ENCODE results near the gene COL4A6. TPM values are rescaled to one million over a fixed set of nuclear protein-coding genes. Genes with fewer than 3 reads are reported as not detected.

Gene COL4A6
- polyA plus RNA-seq, 2 donors: 5.0 to 5.9 TPM

DNA sequence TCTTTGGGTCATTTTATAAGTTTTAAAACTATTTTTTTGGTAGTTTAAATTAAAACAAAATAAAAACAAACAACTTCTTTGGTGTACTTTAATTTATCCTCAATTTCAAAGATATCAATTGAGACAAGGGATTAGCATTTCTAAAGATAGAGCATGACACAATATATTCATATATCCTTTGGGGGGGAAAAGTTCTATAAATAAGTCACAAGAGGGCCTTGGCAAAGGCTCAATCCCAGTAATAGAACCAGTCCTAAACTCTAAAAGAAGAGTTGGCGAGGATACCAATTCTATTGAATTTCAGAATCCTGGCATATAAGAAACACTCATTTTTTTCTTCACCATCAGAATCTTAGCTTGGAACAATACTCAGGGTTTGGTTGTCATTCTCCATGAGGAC is 89.7 kb downstream of the COL4A6 start:
- Histone ChIP-seq H3K9me3 (ENCODE audit: control insufficient read depth in 2 of 2, insufficient read depth in 1 of 2, low read depth in 1 of 2, low read length in 1 of 2) (no peaks in the 10 kb centered on the region), H3K27me3 (ENCODE audit: control insufficient read depth in 1 of 2, insufficient read depth in 2 of 2, low read length in 2 of 2) (peaks cover 0 to 8% of the 10 kb centered on the region in 2 donors), H3K4me1 (ENCODE audit: control insufficient read depth in 2 of 2, insufficient read depth in 2 of 2, low read length in 1 of 2) (no peaks in the 10 kb centered on the region), H3K4me3 (ENCODE audit: low read depth in 1 of 2, low read length in 2 of 2) (no peak overlapping the region), H3K36me3 (ENCODE audit: control insufficient read depth in 2 of 2, insufficient read depth in 2 of 2, low read length in 1 of 2) (no peaks in the 10 kb centered on the region), H3K27ac (ENCODE audit: low read depth in 2 of 2, low read length in 1 of 2) (no peak overlapping the region)
- 69 to 83% methylated on average over 1 of the region's 1 CpG for WGBS, 2 donors

DNA sequence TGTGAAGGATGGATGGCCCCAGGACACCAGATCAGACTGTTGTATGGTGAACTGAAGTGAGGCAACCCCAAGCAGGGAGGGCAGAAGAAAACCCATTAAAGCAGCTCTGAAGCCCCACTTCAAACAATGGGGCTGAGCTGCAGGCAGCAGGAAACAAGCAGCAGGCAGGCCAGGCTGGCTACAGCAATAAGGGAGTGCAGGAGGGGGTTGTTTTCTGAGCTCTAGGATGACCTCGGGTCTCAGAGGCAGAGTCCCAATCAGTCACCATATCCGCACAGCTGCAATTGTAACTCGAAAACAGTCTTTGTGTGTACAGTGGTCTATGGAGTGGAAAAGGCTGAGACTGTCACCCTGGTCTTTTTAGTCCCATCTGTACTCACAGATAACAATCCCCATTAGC is 90.4 kb downstream of the COL4A6 start:
- Histone ChIP-seq H3K27ac (ENCODE audit: low read depth in 2 of 2, low read length in 1 of 2) (no peak overlapping the region), H3K36me3 (ENCODE audit: control insufficient read depth in 2 of 2, insufficient read depth in 2 of 2, low read length in 1 of 2) (no peaks in the 10 kb centered on the region), H3K4me1 (ENCODE audit: control insufficient read depth in 2 of 2, insufficient read depth in 2 of 2, low read length in 1 of 2) (no peaks in the 10 kb centered on the region), H3K4me3 (ENCODE audit: low read depth in 1 of 2, low read length in 2 of 2) (no peak overlapping the region), H3K27me3 (ENCODE audit: control insufficient read depth in 1 of 2, insufficient read depth in 2 of 2, low read length in 2 of 2) (peaks cover 0 to 8% of the 10 kb centered on the region in 2 donors), H3K9me3 (ENCODE audit: control insufficient read depth in 2 of 2, insufficient read depth in 1 of 2, low read depth in 1 of 2, low read length in 1 of 2) (no peaks in the 10 kb centered on the region)
- WGBS, 2 donors: 53 to 56% methylated on average over 3 of the region's 3 CpGs

DNA sequence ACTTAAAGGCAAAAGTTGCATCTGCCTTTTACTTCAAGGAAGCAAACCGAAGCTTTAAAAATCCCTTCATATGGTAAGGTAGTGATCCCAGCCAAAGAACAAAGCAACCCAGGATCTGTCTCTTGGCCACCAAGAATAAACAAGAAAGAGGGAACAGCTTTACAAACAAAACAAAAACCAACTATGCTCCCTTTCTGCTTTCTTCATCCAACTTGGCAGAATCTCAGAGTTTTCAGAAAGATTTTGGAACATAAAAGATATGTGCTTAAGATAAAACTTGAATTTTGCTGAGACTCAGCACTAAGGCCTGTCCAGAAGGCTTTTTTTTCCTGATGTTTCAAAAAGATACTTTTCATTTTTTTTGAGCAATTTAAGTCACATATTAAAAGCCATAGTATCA is 94.0 kb downstream of the COL4A6 start:
- WGBS, 2 donors: 31 to 62% methylated on average over 1 of the region's 1 CpG
- Histone ChIP-seq H3K36me3 (ENCODE audit: control insufficient read depth in 2 of 2, insufficient read depth in 2 of 2, low read length in 1 of 2) (no peaks in the 10 kb centered on the region), H3K27ac (ENCODE audit: low read depth in 2 of 2, low read length in 1 of 2) (no peak overlapping the region), H3K4me3 (ENCODE audit: low read depth in 1 of 2, low read length in 2 of 2) (no peak overlapping the region), H3K9me3 (ENCODE audit: control insufficient read depth in 2 of 2, insufficient read depth in 1 of 2, low read depth in 1 of 2, low read length in 1 of 2) (no peaks in the 10 kb centered on the region), H3K4me1 (ENCODE audit: control insufficient read depth in 2 of 2, insufficient read depth in 2 of 2, low read length in 1 of 2) (no peaks in the 10 kb centered on the region), H3K27me3 (ENCODE audit: control insufficient read depth in 1 of 2, insufficient read depth in 2 of 2, low read length in 2 of 2) (peaks cover 0 to 5% of the 10 kb centered on the region in 2 donors)

DNA sequence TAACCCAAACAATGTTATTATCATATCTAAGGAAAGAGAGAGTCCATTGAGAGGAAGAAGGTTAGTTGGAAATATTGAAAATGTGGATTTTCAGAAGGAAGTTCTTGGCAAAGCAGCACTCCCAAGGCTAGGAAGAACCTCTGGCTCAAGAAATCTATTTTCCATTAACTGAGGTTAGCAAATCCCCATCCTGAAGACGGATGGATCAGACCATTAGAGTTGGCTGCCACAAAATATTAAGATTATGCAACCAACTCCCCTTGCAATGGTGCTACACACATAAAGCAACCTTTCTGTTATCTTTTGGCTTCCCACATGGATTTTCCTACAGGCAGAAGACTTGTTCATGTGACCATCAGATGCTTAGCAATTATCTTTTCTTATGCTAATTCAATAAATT is 96.3 kb downstream of the COL4A6 start:
- H3K27ac ChIP-seq (ENCODE audit: low read depth in 2 of 2, low read length in 1 of 2): no peak overlapping the region
- WGBS, 2 donors: 22 to 41% methylated on average over 1 of the region's 1 CpG
- H3K4me3 ChIP-seq (ENCODE audit: low read depth in 1 of 2, low read length in 2 of 2): no peak overlapping the region
- H3K4me1 ChIP-seq (ENCODE audit: control insufficient read depth in 2 of 2, insufficient read depth in 2 of 2, low read length in 1 of 2): no peaks in the 10 kb centered on the region
- no peaks in the 10 kb centered on the region for H3K9me3 ChIP-seq (ENCODE audit: control insufficient read depth in 2 of 2, insufficient read depth in 1 of 2, low read depth in 1 of 2, low read length in 1 of 2)
- no peaks in the 10 kb centered on the region for H3K36me3 ChIP-seq (ENCODE audit: control insufficient read depth in 2 of 2, insufficient read depth in 2 of 2, low read length in 1 of 2)
- H3K27me3 ChIP-seq (ENCODE audit: control insufficient read depth in 1 of 2, insufficient read depth in 2 of 2, low read length in 2 of 2): peaks cover 0 to 3% of the 10 kb centered on the region in 2 donors

DNA sequence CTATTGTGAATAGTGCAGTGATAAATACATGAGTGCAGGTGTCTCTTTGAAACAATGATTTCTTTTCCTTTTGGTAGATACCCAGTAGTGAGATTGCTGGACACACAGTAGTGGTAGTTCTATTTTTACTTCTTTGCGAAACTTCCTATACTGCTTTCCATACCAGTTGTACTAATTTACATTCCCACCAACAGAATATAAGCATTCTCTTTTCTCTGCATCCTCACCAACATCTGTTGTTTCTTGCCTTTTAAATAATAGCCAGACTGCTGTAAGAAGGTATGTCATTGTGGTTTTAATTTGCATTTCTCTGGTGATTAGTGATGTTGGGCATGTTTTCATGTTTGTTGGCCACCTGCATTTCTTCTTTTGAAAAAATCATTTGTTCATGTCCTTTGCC is 105.9 kb downstream of the COL4A6 start:
- 88 to 93% methylated on average over 1 of the region's 1 CpG for WGBS, 2 donors
- Histone ChIP-seq H3K9me3 (ENCODE audit: control insufficient read depth in 2 of 2, insufficient read depth in 1 of 2, low read depth in 1 of 2, low read length in 1 of 2) (no peaks in the 10 kb centered on the region), H3K27me3 (ENCODE audit: control insufficient read depth in 1 of 2, insufficient read depth in 2 of 2, low read length in 2 of 2) (peaks cover 0 to 3% of the 10 kb centered on the region in 2 donors), H3K4me3 (ENCODE audit: low read depth in 1 of 2, low read length in 2 of 2) (no peak overlapping the region), H3K4me1 (ENCODE audit: control insufficient read depth in 2 of 2, insufficient read depth in 2 of 2, low read length in 1 of 2) (no peaks in the 10 kb centered on the region), H3K36me3 (ENCODE audit: control insufficient read depth in 2 of 2, insufficient read depth in 2 of 2, low read length in 1 of 2) (no peaks in the 10 kb centered on the region), H3K27ac (ENCODE audit: low read depth in 2 of 2, low read length in 1 of 2) (no peak overlapping the region)

DNA sequence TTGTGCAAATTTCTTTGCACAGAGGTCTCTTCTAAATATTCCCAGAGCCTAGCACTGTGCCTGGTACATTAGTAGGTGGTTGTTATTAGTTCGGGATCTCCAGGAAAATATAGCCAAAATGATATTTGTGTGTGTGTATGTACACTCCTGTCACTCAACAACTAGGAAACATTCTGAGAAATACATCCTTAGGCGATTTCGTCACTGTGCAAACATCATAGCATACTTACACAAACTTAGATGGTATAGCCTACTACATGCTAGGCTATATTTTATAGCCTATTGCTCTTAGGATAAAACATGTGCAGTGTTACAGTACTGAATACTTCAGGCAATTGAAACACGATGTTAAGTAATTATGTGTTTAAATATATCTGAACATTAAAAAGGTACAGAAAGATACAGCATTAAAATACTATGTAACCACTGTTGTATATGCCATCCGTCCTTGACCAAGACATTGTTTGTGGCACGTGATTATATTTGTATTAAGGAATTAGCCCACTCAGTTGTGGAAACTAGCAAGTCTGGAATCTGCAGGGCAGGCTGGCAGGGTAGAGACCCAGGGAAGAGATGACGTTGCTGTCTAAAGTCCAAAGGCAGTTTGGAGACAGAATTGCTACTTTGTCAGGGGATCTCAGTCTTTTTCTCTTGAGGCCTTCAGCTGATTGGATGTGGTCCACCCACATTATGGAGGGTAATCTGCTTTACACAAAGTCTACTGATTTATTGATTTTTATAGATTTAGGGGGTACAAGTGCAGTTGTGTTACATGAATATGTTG is 106.9 kb downstream of the COL4A6 start:
- H3K36me3 ChIP-seq (ENCODE audit: control insufficient read depth in 2 of 2, insufficient read depth in 2 of 2, low read length in 1 of 2): no peaks in the 10 kb centered on the region
- WGBS, 2 donors: 66 to 90% methylated on average over 7 of the region's 7 CpGs
- H3K4me3 ChIP-seq (ENCODE audit: low read depth in 1 of 2, low read length in 2 of 2): no peak overlapping the region

DNA sequence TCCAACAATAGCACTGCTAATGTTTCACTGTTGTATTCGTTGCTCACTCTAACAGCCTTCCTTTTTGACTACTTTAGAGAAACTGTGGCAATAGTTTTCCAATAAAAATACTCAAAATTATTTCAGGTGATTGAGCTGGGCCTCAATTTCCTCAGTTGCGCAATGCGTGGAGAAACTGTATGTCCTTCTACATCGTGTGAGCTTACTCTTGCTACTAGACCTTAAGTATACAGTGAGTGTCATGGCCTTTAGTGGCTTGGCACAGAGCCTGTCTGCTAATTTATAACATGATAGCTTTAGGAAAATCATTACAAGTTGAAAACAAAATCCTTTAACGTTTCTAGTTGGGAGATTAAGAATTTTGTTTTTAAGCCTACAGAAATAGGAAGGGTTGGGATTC is 114.5 kb downstream of the COL4A6 start:
- no peaks in the 10 kb centered on the region for H3K36me3 ChIP-seq (ENCODE audit: control insufficient read depth in 2 of 2, insufficient read depth in 2 of 2, low read length in 1 of 2)
- no peak overlapping the region for H3K4me3 ChIP-seq (ENCODE audit: low read depth in 1 of 2, low read length in 2 of 2)
- no peaks in the 10 kb centered on the region for H3K4me1 ChIP-seq (ENCODE audit: control insufficient read depth in 2 of 2, insufficient read depth in 2 of 2, low read length in 1 of 2)
- peaks cover 0 to 5% of the 10 kb centered on the region in 2 donors for H3K27me3 ChIP-seq (ENCODE audit: control insufficient read depth in 1 of 2, insufficient read depth in 2 of 2, low read length in 2 of 2)
- no peaks in the 10 kb centered on the region for H3K9me3 ChIP-seq (ENCODE audit: control insufficient read depth in 2 of 2, insufficient read depth in 1 of 2, low read depth in 1 of 2, low read length in 1 of 2)
- H3K27ac ChIP-seq (ENCODE audit: low read depth in 2 of 2, low read length in 1 of 2): no peak overlapping the region
- 57 to 65% methylated on average over 5 of the region's 5 CpGs for WGBS, 2 donors

More for the DNA sequence above, 106.9 kb downstream of the COL4A6 start:
- H3K9me3 ChIP-seq (ENCODE audit: control insufficient read depth in 2 of 2, insufficient read depth in 1 of 2, low read depth in 1 of 2, low read length in 1 of 2): no peaks in the 10 kb centered on the region
- H3K4me1 ChIP-seq (ENCODE audit: control insufficient read depth in 2 of 2, insufficient read depth in 2 of 2, low read length in 1 of 2): no peaks in the 10 kb centered on the region
- H3K27me3 ChIP-seq (ENCODE audit: control insufficient read depth in 1 of 2, insufficient read depth in 2 of 2, low read length in 2 of 2): peaks cover 0 to 3% of the 10 kb centered on the region in 2 donors
- no peak overlapping the region for H3K27ac ChIP-seq (ENCODE audit: low read depth in 2 of 2, low read length in 1 of 2)

DNA sequence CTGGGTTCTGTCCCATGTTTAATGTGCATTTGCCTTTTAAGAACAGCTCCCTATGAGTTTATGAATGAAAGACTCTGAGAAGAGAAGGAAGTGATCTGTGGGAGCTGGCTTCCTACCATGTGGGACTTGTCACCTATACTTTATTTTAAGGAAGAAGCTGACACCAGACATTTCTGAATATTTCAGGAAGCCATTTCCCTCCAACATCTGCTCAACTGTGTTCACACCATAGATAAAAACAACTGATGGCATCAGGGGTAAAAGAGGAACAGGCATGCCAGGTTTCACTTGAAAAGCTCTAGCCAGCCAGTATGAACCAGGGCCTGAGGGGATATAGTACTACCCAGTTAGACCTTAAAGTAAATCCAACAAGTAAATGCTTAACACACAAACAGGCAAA is 116.0 kb downstream of the COL4A6 start:
- no peaks in the 10 kb centered on the region for H3K36me3 ChIP-seq (ENCODE audit: control insufficient read depth in 2 of 2, insufficient read depth in 2 of 2, low read length in 1 of 2)
- no peaks in the 10 kb centered on the region for H3K4me1 ChIP-seq (ENCODE audit: control insufficient read depth in 2 of 2, insufficient read depth in 2 of 2, low read length in 1 of 2)
- H3K27ac ChIP-seq (ENCODE audit: low read depth in 2 of 2, low read length in 1 of 2): no peak overlapping the region
- H3K27me3 ChIP-seq (ENCODE audit: control insufficient read depth in 1 of 2, insufficient read depth in 2 of 2, low read length in 2 of 2): peaks cover 0 to 5% of the 10 kb centered on the region in 2 donors
- H3K4me3 ChIP-seq (ENCODE audit: low read depth in 1 of 2, low read length in 2 of 2): no peak overlapping the region
- H3K9me3 ChIP-seq (ENCODE audit: control insufficient read depth in 2 of 2, insufficient read depth in 1 of 2, low read depth in 1 of 2, low read length in 1 of 2): no peaks in the 10 kb centered on the region

DNA sequence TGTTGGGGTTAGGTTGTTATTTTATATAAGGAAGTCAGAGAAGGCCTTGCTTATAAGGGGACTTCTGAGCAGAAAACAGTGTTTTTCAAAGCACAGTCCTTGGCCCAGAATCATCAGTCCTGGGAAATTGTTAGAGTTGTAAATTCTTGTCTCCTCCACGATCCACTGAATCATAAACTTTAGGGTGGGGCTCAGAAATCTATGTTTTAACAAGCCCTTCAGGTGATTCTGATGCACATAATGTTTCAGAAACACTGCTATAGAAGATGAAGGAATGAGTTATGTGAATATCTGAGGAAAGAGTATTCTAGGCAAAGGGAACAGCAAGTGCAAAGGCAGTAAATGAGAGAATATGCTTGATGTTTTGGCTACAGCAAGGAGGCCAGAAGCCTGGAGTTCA is 121.8 kb downstream of the COL4A6 start:
- H3K9me3 ChIP-seq (ENCODE audit: control insufficient read depth in 2 of 2, insufficient read depth in 1 of 2, low read depth in 1 of 2, low read length in 1 of 2): no peaks in the 10 kb centered on the region
- H3K27me3 ChIP-seq (ENCODE audit: control insufficient read depth in 1 of 2, insufficient read depth in 2 of 2, low read length in 2 of 2): peaks cover 0 to 3% of the 10 kb centered on the region in 2 donors
- H3K4me1 ChIP-seq (ENCODE audit: control insufficient read depth in 2 of 2, insufficient read depth in 2 of 2, low read length in 1 of 2): no peaks in the 10 kb centered on the region
- no peak overlapping the region for H3K4me3 ChIP-seq (ENCODE audit: low read depth in 1 of 2, low read length in 2 of 2)
- H3K27ac ChIP-seq (ENCODE audit: low read depth in 2 of 2, low read length in 1 of 2): no peak overlapping the region
- WGBS, 2 donors: 29 to 59% methylated on average over 1 of the region's 1 CpG
- no peaks in the 10 kb centered on the region for H3K36me3 ChIP-seq (ENCODE audit: control insufficient read depth in 2 of 2, insufficient read depth in 2 of 2, low read length in 1 of 2)

DNA sequence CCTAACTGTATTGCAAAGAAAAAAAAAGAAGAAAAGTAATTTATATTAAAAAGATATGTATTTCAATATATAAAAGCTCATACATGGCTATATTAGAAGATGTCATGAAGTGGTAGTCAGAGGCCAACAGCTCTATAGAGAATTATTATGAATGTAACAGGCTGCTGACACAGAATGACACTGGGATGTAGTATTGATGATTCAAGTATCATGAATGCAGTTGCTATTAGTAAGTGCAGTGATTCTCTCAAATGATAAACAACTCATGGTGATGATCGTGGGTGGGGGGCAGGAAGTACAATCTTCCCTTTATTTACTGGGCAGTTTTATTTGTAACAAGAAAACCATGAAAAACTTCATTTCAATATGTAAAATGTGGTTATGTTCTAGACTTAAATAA is 124.6 kb downstream of the COL4A6 start:
- peaks cover 0 to 7% of the 10 kb centered on the region in 2 donors for H3K27me3 ChIP-seq (ENCODE audit: control insufficient read depth in 1 of 2, insufficient read depth in 2 of 2, low read length in 2 of 2)
- no peaks in the 10 kb centered on the region for H3K36me3 ChIP-seq (ENCODE audit: control insufficient read depth in 2 of 2, insufficient read depth in 2 of 2, low read length in 1 of 2)
- no peak overlapping the region for H3K27ac ChIP-seq (ENCODE audit: low read depth in 2 of 2, low read length in 1 of 2)
- H3K4me3 ChIP-seq (ENCODE audit: low read depth in 1 of 2, low read length in 2 of 2): no peak overlapping the region
- H3K9me3 ChIP-seq (ENCODE audit: control insufficient read depth in 2 of 2, insufficient read depth in 1 of 2, low read depth in 1 of 2, low read length in 1 of 2): no peaks in the 10 kb centered on the region
- H3K4me1 ChIP-seq (ENCODE audit: control insufficient read depth in 2 of 2, insufficient read depth in 2 of 2, low read length in 1 of 2): no peaks in the 10 kb centered on the region
- 50 to 93% methylated on average over 1 of the region's 1 CpG for WGBS, 2 donors
